ENCODE measurements around the gene RNF13. TPM values are rescaled to one million over a fixed set of nuclear protein-coding genes. Genes with fewer than 3 reads are reported as not detected.
A peak's percentile ranks its signal among the peaks of the same experiment; 100 is the strongest.
"Not testable (repeated sequence)": the region's sequence is repeated elsewhere in the genome, so short reads cannot be mapped to it uniquely, and the experiment has no call there.

Gene RNF13
- total RNA-seq, 1 donor from 2014 or later = 45.3 TPM

DNA sequence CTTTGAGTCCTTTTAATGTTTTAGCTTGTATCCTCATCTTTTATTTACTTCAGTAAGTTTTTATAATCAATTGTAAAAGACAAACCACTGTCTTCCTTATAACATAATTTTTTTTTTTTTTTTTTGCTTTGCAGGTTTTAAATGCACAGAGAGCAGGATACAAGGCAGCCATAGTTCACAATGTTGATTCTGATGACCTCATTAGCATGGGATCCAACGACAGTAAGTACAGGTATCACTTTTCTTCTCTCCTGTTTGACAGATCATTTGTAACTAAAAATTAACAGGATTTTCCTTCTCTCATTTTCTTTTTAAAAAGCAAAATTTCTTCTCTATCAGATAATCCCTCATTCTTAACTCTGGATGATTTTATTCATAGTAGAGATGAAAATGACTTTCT lies 82.3 kb downstream of the RNF13 start:
- no peak for DNase-seq (ENCODE audit: low read depth in 2 of 2)

DNA sequence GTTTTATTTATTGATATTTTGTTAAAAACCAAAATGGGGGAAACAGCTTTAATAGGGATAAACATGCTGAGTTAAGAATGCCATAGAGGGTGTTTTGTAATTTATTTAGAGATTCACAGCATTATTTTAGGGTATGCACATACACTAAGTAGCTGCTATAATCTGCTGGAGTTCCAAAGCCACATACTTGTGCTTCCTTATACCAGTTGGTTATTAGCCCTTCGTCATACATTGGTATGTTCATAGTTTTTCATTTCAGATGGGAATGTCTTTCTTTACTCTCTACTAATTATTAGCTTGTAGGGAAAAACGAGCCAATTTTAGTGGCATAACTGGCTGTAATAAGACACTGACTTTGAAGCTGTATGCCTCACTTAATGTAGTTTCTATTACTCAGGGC lies 82.8 kb downstream of the RNF13 start:
- DNase-seq (ENCODE audit: low read depth in 2 of 2) = no peak

DNA sequence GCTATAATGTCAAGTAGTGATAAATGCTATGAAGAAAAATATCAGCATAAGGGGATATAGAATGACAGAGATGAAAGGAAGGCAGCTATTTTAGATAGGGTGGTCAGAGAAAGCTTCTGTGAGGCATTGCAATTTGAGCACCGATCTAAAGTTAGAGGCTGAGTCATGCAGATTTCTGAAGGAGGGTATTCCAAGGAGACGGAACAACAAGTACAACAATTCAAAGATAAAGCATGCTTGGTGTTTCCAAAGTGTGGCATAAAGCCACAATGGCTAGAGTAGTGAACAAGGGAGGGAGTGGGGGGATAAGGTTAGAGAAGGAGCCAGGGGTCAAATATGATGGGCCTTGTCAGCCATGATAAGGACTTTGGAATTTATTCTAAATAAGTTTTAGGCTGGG lies 85.8 kb downstream of the RNF13 start:
- DNase-seq (ENCODE audit: low read depth in 2 of 2) = no peak

DNA sequence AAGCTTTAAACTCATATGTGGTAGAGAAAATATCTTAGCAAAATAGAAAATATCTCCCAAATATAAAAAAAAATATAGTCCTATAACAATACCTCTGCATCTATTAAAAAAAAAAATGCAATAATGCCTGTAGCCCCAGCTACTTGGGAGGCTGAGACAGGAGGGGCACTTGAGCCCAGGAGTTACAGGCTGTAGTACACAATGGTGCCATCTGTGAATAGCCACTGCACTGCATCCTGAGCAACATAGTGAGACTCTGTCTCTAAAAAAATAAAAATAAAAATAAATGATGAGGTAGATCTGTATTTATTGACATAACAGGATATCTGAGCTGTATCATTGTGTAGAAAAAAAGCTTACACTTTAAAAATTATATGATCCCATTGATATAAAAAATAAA lies 87.3 kb downstream of the RNF13 start:
- no peak for DNase-seq (ENCODE audit: low read depth in 2 of 2)

DNA sequence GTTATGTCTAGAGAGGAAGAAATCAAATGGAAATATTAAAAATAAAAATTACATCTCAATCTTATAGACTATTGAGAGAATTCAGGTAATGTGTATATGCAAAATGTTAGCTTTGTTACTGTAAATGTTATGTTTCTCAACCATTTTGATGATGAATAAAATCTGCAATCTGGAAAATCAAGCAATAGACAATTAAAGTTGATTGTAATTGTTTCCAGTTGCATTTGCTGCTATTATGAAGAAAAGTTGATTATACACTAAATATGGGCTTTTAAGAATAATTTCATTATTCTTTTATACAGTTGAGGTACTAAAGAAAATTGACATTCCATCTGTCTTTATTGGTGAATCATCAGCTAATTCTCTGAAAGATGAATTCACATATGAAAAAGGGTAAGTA lies 88.8 kb downstream of the RNF13 start:
- DNase-seq (ENCODE audit: low read depth in 2 of 2) = no peak

DNA sequence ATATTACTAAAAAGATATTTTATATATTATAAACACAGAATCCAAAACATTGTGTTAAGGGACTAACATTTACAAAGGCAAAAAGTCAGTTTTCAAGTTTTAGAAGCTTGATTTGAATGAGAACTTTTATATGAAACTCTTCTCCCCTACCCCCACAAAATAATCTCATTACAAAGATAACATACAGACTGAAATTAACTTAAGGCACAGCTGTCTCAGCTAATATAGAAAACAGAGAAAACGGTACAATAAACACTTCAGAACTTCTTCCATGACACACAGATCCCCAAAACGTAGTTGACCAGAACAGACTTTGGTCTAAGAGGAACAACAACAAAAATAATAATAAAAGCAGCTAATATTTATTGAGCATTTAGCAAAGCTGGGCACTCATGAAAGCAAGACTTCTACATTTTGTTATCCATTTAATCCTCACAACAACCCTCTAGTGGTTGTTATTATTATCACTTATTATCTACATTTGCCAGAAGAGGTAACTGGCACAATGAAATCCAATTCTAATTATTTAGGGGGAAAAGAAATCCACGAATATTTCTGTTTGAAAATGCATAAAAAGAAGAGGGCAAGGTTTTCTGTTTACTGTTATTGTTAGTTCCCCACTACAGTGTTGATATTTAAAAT lies 89.6 kb downstream of the RNF13 start:
- DNase-seq (ENCODE audit: low read depth in 2 of 2) = no peak

DNA sequence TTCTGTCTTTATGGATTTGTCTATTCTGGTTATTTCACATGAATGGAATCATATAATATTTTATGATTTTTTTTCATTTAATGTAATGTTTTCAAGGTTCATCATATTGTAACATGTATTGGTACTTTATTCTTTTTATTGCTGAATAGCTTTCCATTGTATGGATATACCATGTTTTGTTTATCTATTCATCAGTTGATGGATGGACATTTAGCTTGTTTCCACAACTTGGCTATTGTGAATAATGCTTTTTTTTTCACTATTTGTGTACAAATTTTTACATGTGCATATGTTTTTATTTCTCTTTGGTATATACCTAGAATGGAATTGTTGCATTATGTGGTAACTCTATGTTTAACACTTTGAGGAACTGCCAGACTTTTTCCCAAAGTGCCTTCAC lies 93.0 kb downstream of the RNF13 start:
- no peak for DNase-seq (ENCODE audit: low read depth in 2 of 2)

DNA sequence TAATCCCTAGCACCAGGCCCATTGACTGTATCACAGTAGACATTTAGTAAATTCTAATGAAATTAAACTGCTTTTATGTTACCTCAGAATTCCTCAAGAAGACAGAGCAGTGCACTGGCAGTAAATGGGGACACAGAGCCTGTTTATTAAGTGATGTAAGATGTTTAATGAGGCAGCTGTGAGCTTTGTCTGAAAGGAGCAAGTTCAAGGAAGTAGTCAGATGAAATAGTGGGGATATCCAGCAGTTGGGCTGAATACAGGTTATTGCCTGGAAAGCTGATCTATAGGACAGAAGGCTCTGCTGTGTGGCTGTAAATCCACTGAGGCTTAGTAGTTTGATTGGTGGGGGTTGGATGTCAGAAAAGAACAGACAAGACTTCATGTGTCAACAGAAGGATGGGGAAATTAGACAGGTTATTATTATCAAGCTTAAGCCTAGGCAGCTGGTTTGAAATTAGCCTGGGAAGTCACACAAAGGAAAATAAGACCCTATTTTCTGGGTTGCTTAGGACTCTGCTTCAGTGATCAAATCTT lies 95.5 kb downstream of the RNF13 start:
- DNase-seq (ENCODE audit: low read depth in 2 of 2) = no peak

DNA sequence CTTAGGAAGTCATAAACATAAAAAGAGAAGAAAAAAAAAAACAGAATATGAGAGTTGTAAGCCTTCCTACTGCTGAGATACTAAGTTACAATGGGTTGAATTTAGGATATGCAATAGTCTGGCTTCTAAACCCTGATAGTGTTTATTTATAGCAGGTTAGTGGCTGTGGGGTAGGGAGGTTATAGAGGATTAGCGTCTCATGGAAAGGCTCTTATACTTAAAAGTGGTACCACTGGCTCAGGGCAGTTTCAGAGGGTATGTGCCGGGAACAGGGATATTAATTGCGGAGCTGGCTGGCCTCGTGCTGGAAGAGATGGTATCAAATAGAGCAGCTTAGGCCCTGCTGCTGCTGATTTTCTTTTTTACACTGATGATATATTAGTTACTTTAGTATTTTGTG lies 96.9 kb downstream of the RNF13 start:
- DNase-seq (ENCODE audit: low read depth in 2 of 2) = no peak

DNA sequence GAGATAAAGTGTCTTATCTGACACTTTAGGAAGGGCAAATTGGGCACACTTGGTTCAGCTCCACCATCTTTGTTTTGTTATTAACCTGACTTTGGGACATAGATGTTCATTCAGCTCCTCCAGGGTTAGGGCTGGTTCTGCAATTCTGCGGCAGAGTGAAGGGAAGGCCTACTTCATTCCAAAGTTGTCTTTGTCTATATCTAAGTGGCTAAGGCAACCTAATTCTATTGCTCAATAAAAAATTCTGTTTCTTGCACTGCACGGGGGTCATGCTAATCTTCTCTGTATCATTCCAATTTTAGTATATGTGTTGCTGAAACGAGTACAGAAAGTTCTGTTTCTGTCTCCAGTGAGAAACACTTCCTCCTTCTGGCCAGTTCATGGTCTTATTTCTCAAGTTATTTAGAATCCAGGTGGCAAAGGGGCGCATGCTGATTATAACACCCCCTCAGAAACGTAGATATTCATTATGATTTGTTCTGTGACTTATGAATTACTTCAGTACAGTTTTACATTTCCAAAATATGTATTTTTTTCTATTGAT lies 104.2 kb downstream of the RNF13 start:
- no peak for DNase-seq (ENCODE audit: low read depth in 2 of 2)

DNA sequence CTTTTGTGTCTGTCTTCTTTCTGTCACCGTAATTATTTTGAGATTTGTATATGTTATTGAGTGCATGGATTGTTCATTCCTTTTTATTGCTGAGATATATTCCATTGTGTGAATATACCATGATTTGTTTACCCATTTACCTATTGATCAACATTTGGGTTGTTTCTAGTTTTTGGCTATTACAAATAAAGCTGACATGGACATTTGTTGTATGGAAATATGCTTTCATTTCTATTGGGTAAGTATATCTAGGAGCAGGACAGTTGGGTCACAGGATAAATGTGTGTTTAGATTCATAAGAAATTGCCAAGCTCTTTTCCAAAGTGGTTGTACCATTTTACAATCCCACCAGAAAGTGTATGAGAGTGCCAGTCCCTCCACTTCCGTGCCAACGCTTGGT lies 106.5 kb downstream of the RNF13 start:
- DNase-seq (ENCODE audit: low read depth in 2 of 2) = no peak

DNA sequence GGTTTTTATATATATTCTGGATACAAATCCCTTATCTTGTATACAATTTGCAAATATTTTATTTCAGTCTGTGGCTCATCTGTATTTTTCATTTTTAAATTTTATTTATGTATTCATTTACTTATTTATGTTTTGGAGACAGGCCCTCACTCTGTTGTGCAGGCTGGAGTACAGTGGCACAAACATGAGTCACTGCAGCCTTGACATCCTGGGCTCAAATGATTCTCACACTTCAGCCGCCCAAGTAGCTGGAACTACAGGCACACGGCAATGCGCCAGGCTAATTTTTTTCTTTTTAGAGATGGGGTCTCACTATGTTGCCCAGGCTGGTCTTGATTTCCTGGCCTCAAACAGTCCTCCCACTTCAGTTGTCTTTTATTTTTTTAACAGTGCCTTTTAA lies 107.1 kb downstream of the RNF13 start:
- DNase-seq (ENCODE audit: low read depth in 2 of 2) = no peak

DNA sequence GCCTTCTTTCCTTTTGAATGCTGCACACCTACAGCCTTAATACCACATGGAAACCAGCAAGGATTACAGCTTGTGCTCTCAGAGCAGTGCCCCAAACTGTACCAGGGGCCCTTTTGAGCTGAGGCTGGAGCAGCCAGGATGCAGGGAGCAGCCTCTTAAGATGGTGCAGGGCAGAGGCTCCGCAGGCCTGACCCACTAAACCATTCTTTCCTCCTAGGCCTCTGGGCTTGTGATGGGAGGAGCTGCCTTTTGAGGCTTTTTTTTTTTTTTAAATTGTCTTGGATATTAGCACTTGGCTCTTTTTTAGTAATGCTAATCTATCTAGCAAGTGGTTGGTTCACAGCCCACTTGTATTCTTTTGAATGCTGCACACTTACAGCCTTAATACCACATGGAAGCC lies 120.0 kb downstream of the RNF13 start:
- no peak for DNase-seq (ENCODE audit: low read depth in 2 of 2)

DNA sequence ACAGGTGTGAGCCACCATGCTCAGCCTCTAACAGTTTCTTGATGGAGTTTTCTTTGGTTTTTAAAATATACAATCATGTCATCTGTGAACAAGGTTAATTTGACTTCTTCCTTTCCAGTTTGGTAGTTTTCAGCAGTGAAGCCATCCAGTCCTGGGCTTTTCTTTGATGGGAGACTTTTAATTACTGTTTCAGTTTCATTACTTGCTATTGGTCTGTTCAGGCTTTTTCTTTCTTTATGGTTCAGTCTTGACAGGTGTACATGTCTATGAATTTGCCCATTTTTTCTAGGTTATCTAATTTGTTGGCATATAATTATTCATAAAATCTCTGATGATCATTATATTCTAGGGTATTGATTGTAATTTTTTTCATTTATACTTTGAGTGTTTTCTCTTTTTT lies 120.8 kb downstream of the RNF13 start:
- no peak for DNase-seq (ENCODE audit: low read depth in 2 of 2)

DNA sequence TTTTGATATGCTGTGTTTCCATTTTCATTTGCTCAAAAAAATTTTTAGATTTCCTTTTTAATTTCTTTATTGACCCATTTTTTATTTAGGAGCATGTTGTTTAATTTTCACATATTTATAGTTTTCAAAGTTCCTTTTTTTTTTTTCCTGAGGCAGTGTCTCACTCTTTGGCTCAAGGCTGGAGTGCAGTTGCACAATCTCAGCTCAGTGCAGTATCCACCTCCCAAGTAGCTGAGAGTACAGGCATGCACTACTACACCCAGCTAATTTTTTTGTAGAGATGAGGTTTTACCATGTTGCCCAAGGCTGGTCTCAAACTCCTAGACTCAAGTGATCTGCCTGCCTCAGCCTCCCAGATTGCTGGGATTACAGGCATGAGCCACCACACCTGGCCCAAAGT lies 121.5 kb downstream of the RNF13 start:
- DNase-seq (ENCODE audit: low read depth in 2 of 2) = no peak

DNA sequence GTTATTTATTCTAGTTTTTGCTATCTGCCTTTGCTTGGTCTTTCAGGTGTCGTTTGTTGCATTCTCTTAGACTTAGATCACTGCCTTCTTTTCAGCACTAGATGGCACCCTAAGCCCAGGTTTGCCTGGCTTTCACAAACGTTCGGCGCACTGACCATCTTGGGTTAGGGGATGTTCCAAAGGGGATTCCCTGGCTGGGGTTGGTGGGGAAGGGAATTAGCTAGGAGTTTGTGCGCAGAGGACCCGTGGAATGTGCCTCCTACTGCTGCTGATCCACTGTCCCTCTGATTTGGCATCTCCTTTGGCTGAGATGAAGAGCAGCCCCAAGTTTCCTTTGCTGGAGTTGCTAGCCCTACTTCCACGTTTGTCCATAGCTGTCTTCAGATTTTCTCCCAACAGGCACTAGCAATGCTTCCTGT lies 123.8 kb downstream of the RNF13 start:
- peak; percentile 28 to 66 for DNase-seq (ENCODE audit: low read depth in 2 of 2)

DNA sequence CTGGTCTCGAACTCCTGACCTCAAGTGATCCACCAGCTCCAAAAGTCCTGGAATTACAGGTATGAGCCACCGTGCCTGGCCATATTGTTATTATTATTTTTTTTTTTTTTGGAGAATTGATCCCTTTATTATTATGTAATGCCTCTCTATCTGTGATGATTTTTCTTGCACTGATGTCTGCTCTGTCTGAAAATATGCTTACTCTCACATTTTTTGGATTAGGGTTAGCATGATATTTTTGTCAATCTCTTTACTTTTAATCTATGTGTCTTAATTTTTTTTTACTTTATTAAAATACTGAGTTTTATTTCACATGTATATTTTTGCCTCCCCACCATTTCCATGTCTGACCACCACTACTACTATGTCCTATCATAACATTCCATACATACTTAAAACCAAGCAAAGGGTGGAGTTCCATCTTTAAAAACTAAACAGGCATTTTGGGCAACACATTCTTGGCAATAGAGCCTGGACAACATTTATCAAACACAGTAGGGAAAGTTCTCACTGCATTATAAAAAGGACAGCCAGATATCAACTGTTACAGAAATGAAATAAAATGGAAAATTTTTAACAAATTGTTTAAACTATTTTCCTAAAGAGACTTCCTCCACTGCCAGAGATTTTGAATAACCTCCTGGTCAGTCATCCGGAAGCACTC lies 125.5 kb downstream of the RNF13 start:
- DNase-seq (ENCODE audit: low read depth in 2 of 2) = not testable (repeated sequence)

DNA sequence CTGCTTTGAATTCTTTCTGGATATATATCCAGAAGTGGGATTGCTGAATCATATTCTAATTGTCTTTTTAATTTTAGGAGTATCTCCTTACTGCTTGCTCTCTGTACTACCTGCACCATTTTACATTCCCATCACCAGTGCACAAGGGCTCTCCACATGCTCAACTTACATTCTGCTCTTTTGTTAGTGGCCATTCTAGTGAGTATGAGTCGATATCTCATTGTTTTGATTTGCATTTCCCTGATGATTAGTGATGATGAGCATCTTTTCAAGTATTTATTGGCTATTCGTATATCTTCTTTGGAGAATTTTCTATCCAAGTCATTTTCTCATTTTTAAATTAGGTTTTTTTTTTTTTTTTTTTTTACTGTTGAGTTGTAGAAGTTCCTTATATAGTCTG lies 128.2 kb downstream of the RNF13 start:
- no peak for DNase-seq (ENCODE audit: low read depth in 2 of 2)

DNA sequence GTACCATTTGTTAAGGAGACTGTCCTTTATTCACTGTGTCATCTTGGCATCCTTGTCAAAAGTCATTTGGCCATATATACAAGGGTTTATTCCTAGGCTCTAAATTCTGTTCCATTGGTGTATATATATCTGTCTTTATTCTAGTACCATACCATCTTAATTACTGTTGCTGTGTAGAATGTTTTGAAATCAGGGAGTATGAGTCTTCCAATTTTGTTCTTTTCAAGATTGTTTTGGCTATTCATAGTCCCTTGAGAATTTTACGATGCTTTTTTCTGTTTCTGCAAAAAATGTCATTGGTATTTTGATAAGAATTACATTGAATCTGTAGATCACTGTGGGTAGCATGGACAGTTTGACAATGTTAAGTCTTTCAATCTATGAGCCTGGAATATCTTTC lies 128.9 kb downstream of the RNF13 start:
- no peak for DNase-seq (ENCODE audit: low read depth in 2 of 2)

DNA sequence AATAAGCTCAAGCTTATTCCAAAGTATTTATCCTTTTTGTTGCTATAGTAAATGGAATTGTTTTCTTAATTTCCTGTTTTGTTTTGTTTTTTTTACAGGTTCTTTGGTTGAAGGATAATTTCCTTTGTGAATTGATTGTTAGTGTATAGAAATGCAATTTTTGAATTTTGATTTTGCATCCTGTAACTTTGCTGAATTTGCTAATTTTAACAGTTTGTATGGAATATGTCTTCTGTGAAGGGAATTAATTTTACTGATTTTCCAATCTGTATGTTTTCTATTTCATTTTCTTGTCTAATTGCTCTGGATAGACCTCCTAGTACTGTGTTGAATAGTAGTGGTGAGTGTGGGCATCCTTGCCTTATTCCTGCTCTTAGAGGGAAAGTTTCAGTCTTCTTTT lies 129.4 kb downstream of the RNF13 start:
- DNase-seq (ENCODE audit: low read depth in 2 of 2) = no peak

DNA sequence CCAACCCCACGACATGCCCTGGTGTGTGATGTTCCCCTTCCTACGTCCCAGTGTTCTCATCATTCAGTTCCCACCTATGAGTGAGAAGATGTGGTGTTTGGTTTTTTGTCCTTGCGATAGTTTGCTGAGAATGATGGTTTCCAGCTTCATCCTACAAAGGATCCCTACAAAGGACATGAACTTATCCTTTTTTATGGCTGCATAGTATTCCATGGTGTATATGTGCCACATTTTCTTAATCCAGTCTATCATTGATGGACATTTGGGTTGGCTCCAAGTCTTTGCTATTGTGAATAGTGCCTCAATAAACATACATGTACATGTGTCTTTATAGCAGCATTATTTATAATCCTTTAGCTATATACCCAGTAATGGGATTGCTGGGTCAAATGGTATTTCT lies 131.0 kb downstream of the RNF13 start:
- DNase-seq (ENCODE audit: low read depth in 2 of 2) = not testable (repeated sequence)

DNA sequence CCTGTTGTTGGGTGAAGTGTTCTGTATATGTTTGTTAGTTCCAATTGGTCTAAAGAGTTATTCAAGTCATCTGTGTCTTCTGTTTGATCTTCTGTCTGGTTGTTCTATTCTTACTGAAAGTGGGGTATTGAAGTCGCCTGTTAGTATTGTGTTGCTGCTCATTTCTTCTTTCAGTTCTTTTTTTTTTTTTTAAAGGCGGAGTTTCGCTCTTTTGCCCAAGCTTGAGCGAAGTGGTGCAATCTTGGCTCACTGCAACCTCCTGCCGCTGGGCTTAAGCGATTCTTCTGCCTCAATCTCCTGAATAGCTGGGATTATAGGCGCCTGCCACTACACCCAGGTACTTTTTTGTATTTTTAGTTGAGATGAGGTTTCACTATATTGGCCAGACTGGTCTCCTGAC lies 134.2 kb downstream of the RNF13 start:
- DNase-seq (ENCODE audit: low read depth in 2 of 2) = no peak

DNA sequence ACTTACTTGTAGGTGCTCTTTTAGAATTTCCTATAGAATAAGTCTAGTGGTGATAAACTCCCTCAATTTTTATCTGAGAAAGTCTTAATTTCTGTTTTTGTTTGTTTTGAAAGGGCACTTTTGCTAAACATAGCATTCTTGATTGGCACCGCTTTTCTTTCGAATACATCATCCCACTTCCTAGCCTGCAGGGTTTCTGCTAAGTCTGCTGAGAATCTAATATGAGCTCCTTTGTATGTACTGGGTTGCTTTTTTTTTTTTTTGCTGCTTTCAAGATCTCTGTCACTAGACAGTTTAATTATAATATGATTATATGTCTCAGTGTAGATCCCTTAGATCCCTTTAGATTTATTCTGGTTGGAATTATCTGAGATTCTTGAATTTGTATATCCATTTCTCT lies 136.2 kb downstream of the RNF13 start:
- DNase-seq (ENCODE audit: low read depth in 2 of 2) = no peak
